ENCODE data around the gene CSTB.
A peak's percentile ranks its signal among the peaks of the same experiment; 100 is the strongest.
"Not testable (repeated sequence)": the region's sequence is repeated elsewhere in the genome, so short reads cannot be mapped to it uniquely, and the experiment has no call there.

The CSTB gene, protein sequence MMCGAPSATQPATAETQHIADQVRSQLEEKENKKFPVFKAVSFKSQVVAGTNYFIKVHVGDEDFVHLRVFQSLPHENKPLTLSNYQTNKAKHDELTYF

DNA sequence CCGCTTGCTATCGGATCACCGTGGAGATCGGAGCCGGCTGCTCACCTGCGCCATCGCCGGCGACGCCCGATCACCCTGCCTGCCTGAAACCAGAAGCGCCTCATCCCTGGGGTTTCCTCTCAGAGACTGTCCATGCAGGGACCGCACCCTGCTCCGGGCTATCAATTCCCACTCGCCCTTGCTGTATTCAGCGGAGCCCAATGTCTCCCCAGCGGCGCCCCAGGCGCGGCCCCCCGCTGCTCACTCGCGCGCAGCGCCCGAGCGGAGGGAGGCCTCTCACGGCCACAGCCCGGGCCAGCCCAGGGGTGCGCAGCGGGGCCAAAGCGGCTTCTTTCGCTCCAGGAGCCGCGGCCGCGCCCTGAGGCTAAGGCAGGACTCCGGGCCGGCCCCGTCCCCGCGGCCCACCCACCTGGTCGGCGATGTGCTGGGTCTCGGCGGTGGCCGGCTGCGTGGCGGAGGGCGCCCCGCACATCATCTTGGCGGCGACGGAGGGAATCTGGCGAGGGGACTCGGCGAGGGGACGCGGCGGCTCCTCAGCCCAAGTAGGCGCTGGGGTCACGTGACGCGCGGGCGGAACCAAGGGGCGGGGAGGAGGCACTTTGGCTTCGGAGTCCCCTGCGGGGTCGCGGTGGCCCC, at the start of gene CSTB:
TSS of gene CSTB (minus strand) at position 514 of the 636 bp plus-strand sequence. CDS start at position 475, 39 bp downstream.
- DNase-seq, result peak; percentile 78

DNA sequence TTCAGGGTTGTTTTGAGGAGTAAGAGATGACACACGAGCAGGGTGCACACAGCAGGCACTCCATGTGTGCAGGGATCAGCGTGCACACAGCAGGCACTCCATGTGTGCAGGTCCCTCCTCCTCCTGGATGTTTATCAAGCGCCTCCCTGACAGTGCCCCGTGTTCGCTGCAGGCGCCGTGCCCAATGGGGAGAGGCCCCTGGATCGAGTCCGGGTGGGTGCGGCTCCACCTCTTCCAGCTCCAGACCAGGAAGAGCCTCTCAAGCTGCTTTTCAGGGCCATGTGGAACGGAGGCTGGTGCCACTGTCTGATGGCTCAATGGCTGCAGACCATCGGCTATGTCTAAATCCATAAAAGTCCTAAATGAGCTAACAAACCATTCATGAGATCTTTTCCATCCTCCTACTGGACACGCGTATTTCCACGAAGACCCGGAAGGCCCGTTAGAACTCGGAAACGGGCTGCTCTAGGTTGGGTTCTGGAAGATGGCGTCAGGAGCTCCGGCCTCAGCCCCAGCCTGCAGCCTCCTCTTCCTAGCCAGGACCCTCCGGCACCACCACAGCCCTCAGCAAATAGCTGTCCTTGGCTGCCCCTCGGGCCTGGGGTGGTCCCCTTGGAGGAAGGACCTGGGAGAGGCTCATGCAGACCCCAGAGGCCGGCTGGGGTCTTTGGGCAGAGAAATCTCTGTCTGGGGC, 49.3 kb upstream of the CSTB start:
- no peak for DNase-seq

- no peak for DNase-seq
These were observed 48.5 kb upstream of the CSTB start for GRCh38 chr21:43824333-43825241.

DNA sequence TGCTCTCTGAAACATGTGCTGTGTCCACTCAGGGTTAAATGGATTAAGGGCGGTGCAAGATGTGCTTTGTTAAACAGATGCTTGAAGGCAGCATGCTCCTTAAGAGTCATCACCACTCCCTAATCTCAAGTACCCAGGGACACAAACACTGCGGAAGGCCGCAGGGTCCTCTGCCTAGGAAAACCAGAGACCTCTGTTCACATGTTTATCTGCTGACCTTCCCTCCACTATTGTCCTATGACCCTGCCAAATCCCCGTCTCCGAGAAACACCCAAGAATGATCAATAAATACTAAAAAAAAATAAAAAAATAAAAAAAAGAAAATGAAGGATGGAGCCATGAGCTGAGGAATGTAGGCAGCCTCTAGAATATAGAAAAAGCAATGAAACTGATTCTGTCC, 46.6 kb upstream of the CSTB start:
- DNase-seq, result not testable (repeated sequence)

DNA sequence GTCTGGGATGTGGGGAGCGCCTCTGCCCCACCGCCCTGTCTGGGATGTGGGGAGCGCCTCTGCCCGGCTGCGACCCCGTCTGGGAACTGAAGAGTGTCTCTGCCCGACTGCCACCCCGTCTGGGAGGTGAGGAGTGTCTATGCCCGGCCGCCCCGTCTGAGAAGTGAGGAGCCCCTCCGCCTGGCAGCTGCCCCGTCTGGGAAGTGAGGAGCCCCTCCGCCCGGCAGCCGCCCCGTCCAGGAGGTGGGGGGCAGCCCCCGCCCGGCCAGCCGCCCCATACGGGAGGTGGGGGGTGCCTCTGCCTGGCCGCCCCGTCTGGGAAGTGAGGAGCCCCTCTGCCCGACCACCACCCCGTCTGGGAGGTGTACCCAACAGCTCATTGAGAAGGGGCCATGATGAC, 46.1 kb upstream of the CSTB start:
- DNase-seq, result not testable (repeated sequence)

- DNase-seq, result no peak
These were observed 44.4 kb upstream of the CSTB start for GRCh38 chr21:43820466-43820865.

GRCh38 chr21:43819511-43820405, 43.6 kb upstream of the CSTB start:
- no peak for DNase-seq

DNA sequence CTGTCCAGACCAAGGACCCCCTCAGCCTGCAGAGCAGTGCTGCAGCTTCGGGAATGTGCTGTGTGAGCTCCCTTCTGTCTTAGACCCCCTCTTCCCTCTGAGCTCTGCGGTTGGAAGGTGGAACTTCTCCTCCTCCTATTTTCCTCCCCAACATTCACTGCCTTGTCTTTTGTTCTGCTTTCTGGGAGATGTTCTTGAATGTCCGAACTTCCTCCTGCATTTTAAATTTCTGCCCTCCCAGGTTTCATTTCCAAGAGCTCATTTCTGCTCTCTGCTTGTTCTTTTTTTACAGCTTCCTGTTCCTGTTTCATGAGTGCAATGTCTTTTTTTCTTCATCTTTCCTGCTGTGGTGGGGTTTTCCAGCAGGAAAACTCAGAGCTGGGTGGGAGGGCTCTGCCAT, 42.6 kb upstream of the CSTB start:
- no peak for DNase-seq

- DNase-seq, result no peak
These were observed 41.3 kb upstream of the CSTB start for GRCh38 chr21:43817157-43818086.

DNA sequence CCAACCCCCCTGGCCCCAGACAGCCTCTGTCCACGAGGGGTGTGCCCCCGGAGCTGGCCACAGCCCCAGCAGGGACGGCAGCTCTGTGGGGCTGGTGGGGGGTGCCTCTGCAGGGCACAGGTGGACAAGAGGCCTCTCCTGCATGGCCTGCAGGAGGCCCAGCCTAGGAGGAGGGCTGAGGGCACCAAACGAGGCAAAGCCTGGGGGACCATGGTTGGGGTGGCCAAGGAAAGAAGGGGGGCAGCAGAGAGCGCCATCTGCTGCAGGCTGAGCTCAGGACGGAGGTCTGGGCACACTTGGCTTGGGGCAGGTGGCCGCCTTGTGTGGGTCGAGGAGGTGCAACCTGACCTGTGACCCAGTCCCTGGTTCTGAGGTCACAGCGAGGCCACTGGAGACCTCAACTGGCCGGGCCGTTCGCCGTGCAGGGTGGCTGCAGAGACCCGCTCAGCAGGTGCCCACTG, 40.5 kb upstream of the CSTB start:
- DNase-seq, result no peak

GRCh38 chr21:43815991-43816390, 39.9 kb upstream of the CSTB start:
- no peak for DNase-seq

- DNase-seq, result no peak
These were observed 39.1 kb upstream of the CSTB start for GRCh38 chr21:43815107-43815613.

DNA sequence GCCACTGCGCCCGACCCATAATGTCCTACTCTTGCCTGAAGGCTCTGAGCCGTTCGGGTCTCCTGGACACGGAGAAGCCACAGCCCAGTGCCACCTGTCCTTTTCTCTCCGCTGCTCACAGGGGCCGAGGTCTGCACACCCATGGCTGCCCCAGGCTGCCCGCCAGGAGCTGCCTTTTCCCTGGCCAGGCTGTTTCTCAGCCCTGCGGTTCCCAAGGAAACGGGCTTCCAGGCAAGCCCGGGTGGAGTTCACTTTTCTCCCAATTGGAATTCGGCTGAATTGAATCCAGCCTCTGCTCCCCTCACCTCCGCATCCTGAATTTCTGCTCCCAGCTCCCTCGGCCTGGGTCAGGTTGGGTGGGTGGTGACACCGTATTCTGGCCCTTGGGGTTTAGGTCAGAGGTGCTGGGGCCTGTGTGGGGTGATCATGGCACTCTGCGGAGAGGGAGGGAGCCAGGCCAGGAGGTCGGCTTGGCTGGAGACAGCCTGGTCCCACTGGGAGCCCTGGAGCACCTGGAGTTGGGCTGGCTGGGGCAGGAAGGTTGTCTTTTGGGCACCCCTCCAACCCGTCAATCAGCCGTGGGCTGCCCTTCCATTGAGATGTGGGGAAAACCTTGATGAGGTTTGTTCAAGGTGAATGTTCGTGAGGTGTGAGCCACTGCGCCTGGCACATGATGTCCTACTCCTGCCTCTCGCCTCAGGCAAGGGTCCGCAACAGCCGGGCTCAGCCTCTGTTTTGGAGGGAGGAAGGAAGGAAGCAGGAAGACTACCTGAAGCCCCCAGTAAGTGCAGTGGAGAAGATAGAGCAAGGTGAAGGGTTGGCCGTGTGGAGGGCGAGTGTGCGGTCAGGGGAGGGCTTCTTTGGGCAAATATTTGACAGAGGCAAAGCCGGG, 38.4 kb upstream of the CSTB start:
- no peak for DNase-seq

GRCh38 chr21:43813656-43813980, 37.5 kb upstream of the CSTB start:
- no peak for DNase-seq

DNA sequence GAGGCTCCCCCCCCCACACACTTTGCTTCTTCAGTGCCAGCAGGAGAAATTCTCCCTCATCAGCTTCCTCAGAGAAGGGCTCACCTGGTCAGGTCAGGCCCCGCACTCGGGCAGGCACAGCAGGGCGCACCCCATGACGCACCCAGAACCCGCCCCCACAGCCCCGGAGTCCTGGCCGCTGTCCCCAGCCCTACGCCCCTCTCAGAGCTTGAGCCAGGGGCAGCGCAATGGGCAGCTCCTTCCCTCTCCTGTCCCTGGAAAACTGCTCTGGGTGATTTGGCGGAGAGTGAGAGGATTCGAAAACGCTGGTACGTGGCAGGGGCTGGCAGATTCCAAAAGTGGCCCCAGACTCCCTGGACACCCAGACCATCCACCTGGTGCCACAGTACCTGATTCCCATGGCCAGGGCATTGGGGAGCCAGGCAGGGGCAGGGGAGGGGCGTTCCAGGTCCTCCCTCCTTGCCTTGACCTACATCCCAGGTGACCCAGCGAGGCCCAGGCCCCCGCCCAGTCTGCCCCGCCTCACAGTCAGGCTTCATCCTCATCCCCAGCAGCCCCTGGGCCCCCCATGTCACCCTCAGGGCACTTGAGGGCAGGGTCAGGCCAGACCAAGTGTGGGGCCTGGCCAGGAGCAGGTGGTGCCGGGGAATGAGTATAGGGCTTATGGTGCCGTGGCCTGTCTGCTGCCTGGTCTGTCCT, 37.0 kb upstream of the CSTB start:
- no peak for DNase-seq

DNA sequence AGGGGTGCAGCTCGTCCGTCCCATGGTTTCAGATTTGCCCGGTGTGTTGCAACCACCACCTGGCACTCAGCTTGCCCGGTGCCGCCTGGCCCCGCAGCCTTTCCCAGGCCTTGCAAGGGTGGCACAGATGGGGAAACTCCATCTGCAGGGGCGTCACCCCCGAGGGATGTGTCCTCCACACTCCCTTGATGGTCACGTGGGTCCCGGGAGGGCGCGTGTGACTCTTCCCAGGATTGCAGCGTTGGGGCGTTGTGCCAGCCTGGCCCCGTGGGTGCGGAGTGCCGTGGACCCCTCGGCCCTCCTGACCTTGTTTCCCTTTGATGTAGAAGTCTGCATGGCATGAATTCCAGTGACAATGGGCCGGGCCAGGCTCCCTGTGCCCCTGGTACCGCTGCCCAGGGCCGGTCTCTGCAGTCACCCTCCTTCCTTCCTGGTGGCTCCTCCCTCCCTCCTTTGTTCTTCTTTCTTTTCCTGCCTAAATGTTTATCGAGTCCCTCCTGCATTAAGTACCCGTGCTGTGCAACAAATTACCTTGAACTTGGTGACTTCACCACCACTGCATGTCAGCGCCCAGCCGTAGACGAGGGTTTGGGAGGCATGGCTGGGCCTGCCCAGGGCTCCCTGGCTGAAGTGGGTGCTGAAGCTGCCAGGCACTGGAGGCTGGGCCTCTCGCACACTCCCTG, 36.2 kb upstream of the CSTB start:
- DNase-seq, result no peak

- no peak for DNase-seq
These were observed 35.4 kb upstream of the CSTB start for GRCh38 chr21:43811262-43812105.

Data from activated effector memory CD4-positive, alpha-beta T cell treated with Interleukin-2 at 50 U/mL for 16 hours (primary cell).